GM19043 (cell line): ENCODE results near the gene CAMK4.

Source experiments
- ATAC-seq: cut with Tn5 transposase; IDR thresholded peaks from one replicate; pipeline ENCODE4 v1.9.1; 2021; ENCODE audit warnings: low read depth; ENCODE audit not compliant: unreplicated experiment

The CAMK4 gene

GRCh38 chr5:111513131-111513520 lies 288.9 kb downstream of the CAMK4 start:
- ATAC-seq, result no peak

GRCh38 chr5:111514087-111514486 lies 289.9 kb downstream of the CAMK4 start:
- ATAC-seq, result no peak

GRCh38 chr5:111517853-111518501 lies 293.8 kb downstream of the CAMK4 start:
- ATAC-seq, result no peak

- ATAC-seq, result no peak
These were observed 294.6 kb downstream of the CAMK4 start for GRCh38 chr5:111518777-111519176.

GRCh38 chr5:111520908-111521307 lies 296.7 kb downstream of the CAMK4 start:
- ATAC-seq, result no peak

GRCh38 chr5:111528056-111528455 lies 303.9 kb downstream of the CAMK4 start:
- ATAC-seq, result no peak

- peak; percentile 94 for ATAC-seq
These were observed 306.1 kb downstream of the CAMK4 start for GRCh38 chr5:111530298-111530740.

GRCh38 chr5:111532886-111533582 lies 308.9 kb downstream of the CAMK4 start:
- ATAC-seq, result no peak

GRCh38 chr5:111535879-111536549 lies 311.8 kb downstream of the CAMK4 start:
- no peak for ATAC-seq

GRCh38 chr5:111537141-111538024 lies 313.2 kb downstream of the CAMK4 start:
- no peak for ATAC-seq
